CD4-positive, alpha-beta T cell treated with Interleukin-17A for 4 hours (primary cell): ENCODE data around the gene CYP4Z1.
"Not testable (repeated sequence)": the region's sequence is repeated elsewhere in the genome, so short reads cannot be mapped to it uniquely, and the experiment has no call there.

Experiments
- DNase-seq: peaks from one replicate; pipeline ENCODE4 v3.0.0-alpha.2; 2020; ENCODE audit warnings: mixed read lengths

CYP4Z1 gene, protein sequence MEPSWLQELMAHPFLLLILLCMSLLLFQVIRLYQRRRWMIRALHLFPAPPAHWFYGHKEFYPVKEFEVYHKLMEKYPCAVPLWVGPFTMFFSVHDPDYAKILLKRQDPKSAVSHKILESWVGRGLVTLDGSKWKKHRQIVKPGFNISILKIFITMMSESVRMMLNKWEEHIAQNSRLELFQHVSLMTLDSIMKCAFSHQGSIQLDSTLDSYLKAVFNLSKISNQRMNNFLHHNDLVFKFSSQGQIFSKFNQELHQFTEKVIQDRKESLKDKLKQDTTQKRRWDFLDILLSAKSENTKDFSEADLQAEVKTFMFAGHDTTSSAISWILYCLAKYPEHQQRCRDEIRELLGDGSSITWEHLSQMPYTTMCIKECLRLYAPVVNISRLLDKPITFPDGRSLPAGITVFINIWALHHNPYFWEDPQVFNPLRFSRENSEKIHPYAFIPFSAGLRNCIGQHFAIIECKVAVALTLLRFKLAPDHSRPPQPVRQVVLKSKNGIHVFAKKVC

DNA sequence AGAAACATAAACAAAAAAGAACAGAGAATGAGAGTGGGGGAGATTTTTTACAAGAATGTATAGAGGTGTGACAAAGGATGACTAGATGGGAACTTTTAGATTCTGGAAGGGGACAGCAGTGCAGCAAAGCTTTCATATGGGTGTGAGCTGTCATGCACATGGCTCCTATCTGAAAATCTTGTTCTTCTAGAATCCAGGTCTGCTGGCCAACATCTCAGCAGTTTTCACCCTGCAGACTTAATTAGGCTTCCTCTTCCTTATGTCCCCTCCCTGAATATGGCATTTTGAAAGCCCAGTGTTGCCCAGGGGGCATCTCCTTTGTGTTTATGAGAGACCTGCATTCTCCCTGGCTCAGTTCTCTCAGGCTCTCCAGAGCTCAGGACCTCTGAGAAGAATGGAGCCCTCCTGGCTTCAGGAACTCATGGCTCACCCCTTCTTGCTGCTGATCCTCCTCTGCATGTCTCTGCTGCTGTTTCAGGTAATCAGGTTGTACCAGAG, at the start of gene CYP4Z1:
Gene CYP4Z1, plus strand, starts transcription at position 135 of the 498 bp plus-strand sequence. Its CDS starts 260 bp downstream, at position 395.
- DNase-seq, result no peak

DNA sequence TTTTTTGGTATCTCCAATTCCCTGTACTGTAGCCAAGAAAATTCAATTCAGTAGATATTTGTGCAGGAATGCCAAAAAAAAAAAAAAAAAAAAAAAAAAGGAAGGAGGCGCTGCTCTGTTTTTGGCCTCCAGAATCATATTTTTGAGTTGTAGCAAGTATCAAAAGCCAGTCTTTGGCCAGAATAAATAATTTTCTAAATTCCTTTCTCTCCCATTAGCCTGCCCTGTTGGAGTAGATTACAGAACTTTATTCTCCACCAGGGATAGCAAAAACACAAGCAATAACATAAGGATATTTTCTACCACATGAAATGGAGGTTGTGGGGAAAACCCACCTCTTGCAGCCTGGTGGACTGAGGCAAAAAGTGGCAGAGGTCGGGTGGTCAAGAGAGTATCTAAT, 46.0 kb upstream of the CYP4Z1 start:
- no peak for DNase-seq

DNA sequence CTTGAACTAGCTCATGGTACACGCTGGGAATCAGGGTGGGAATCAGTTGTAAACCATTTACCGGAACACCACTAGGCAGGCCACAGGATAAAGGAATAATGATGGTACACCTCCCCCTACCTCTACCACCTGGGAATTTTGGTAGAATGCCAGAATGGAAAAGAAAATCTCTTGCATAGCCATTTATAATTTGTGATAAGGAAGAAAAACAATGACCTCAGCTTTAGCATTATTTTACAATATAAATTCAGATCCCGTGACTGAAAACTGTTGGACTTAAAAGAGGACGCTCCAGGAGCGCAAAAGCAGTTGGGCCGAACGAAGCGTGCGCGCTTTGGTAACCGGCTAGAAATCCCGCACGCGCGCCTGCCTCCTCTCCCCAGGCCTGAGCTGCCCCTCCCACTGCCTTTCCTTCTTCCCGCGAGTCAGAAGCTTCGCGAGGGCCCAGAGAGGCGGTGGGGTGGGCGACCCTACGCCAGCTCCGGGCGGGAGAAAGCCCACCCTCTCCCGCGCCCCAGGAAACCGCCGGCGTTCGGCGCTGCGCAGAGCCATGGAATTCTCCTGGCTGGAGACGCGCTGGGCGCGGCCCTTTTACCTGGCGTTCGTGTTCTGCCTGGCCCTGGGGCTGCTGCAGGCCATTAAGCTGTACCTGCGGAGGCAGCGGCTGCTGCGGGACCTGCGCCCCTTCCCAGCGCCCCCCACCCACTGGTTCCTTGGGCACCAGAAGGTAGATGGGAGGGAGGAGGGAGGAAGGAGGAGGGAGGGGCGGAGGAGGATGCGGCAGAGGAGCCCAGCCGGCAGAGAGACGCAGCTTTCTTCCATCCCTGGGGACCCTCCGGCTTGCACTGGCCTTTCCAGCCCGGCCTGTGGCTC, 43.5 kb upstream of the CYP4Z1 start, which contains the start of gene CYP4X1:
Gene CYP4X1, plus strand, starts transcription at position 402 of the 873 bp plus-strand sequence. Its CDS starts 149 bp downstream, at position 551.
- DNase-seq, result no peak

DNA sequence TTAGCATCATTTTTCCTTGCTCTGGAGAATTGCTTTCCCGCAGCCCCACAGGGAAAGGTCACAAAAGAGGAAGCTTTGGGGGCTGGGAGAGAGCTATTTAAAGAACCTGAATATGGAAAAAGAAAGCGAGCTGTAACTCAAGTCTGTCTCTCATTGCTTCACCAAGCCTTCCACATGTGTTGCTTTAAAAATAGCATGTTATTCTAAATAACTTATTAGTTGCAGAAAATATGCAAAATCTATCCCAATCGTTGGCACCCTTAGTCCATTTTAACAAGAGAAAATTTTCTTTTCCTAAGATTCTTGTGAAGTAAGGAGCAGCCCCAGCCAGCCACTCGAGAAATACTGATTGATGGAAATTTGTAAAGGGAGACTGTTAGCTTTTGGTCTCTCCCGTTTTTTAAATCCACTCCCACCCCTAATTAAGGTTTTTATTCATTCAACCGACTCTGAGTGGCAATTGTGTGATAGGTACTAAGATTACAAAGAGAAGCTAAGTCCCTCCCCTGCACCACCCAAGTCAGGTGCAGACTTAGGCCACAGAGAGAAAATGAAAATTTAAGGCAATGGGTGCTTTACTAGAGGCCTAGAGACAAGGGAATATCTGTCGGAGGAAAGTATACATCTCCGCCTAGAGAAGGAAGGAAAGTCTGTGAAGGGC, 42.8 kb upstream of the CYP4Z1 start:
- DNase-seq, result no peak

DNA sequence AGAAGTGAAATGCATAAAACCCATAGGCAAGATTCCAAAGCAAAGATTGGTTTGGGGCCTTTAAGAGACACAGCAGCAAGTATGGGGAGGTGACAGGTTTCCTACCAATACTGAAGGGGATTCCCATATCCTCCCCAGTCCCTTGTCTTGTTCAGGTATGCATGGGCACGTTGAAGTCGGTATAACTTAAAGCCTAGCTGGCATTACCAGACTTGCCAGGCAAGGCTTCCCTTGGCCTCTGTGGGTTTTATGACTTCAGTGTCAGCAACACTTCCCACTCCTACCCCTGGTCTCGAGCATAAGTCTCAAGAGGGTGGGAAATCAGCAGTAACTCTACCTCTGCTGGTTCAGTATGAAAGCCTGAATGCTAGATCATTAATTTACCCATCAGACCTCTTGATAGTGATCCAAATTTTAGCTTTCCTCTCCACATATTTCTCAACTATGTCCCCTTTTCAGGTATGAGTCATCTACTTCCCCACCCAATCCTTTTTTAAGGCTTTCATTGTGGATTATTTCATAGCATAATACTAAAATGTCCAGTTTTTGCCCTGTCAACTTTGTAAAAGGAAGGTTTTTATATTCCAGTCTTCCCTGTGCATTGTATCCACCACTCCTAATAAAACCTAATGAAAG, 36.7 kb upstream of the CYP4Z1 start:
- DNase-seq, result no peak

DNA sequence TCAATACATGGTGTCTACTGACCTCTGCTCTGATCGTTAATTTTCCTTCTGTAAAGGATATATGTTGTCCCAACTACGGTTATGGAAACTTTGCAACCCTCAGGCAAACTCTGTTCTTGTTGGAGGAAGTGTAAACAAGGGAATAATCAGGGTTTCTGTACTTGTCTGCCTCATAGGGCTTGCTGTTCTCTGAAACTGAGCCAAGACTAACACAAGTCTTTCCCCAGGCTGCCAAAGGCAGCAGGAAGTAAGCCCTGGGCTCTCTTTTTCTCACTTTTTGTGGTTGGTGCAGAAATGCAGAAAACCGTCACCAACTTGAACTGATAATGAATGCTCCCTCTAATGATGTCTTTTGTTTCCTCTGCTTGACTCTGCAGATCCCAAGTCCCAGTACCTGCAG, 36.0 kb upstream of the CYP4Z1 start:
- no peak for DNase-seq

DNA sequence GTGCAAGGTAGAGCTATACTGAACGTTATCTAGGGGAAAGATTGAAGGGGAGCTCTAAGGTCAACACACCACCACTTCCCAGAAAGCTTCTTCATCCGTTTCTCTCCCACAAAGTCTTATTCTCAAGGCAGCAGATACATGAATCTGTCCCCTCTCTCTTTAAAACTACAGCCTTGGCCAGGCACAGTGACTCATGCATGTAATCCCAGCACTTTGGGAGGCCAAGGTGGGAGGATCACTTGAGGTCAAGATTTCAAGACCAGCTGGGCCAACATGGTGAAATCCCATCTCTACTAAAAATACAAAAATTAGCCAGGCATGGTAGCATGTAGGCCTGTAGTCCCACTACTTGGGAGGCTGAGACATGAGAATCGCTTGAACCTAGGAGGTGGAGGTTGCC, 35.4 kb upstream of the CYP4Z1 start:
- DNase-seq, result no peak

DNA sequence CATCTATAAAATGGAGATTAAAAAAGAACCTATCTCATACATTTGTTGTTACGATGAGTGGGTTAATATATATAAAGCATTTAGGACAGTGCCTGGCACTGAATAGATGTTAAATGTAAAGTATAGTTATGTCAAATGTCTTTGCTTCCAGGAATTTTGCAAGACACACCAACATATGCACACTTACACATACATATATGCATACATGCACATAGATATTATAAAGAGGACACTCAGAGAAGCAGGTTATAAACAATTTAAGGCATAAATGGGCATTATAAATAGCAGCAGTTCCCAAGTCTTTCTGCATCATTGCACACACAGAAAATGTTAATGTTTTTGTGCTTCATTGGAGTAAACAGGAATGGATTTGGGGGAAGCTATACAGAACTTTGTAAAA, 30.3 kb upstream of the CYP4Z1 start:
- no peak for DNase-seq

DNA sequence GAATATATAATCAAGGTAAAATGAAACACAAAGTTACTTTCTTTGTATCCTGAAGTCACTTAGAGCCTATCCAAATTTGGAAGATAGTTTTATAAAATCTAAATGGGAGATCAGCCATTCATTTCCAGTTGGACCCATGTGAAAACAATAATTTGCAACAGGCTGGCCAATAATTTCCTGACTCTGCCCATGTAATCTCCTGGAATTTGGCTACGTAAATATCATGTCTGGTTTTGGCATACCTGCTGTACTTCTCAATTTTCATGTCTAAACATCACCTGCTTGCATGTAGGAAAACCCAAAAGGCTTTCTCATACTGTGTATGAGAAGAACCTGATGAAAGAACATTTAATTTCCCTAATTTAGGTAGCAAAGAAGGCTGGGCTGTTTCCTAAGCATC, 7.7 kb upstream of the CYP4Z1 start:
- DNase-seq, result no peak

DNA sequence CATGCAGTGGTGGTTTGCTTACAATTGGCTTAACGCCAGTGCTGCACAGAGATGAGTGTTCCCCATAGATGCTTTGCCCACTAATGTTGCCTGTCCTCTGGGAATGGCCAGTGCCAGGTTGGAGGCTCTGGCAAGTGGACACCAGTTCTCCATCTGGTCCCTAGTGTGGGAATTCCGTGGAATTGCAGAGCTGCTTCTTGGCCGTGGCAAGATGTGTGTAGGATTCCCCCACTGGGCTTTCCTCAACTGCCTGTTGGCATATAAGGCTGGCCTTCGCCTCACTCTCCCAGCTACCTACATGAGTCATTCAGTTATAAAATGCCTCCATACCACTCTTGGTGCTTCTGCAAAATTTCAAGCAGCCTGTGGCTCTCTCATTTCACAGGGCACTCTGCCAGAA, 2.0 kb downstream of the CYP4Z1 start:
- DNase-seq, result not testable (repeated sequence)

DNA sequence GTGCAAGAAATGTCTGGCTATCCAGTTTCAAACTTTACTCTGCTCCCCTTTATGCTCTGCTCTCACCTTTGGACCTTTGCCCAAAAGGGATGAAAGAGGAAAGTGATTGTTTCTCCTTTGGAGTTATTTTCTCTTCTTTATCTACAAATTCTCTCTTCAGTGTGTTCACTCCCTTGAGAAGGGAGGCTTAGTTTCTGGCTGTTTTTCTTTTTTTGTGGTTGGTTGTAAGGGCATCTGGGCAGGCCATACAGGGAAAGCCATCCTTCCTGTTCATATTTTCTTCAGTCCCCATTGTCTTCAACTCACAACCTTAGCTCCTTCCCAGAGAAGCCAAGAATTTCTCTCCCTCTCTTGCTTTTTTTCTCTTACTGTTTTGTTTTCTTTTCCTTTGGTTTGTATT, 2.5 kb downstream of the CYP4Z1 start:
- not testable (repeated sequence) for DNase-seq

DNA sequence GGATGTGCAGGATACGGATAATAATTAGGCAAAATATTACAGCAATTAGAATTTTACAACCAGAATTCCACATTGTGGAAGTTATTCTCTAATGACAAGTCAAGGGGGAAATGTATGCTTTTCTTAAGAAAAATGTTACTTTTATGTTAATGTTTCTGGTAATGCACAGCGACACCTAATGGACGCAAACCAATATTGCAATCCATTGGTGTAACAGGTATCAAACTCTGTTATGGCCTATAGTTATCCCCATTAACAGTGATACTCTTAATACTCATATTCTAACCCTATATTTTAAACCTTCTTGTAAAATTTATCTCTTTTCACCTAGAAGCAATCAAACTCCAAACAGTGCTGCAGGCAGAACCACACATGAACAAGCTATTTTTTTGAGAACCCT, 22.3 kb downstream of the CYP4Z1 start:
- DNase-seq, result peak; percentile 19

DNA sequence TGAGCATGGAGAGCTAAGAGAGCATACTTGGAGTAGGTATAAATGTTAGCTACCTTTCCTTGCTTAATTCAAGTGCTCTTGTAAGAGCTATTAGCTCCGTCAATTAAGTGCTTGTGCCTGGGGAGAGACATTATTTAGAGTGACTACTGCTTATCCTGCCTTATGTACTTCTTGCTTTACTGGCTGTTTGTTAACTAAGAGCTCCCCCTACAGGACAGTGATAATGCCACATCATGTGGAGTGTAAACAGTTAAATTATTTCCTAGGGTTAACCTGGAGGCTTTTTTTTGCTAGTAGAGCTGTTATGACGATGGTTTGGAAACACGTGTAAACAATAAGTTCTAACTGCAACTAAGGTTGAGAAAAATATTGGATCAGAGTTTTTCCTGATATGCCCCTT, 24.4 kb downstream of the CYP4Z1 start:
- not testable (repeated sequence) for DNase-seq

DNA sequence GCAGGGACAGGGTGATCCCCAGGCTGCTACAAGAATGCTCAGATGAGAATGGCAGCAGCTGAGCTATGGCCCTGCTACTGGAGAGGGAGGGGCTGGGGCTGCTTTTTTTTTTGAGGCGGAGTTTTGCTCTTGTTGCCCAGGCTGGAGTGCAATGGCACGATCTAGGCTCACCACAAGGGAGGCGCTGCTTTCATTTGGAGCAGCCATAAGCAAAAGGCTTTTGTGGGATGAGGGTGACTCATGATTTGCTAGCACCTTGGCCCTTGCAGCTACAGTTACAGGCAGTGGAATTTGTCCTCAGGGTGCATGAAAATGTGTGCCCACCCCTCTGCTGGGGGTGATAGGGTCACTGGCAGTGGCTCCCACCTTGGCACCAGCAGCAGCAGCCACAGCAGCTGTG, 37.8 kb downstream of the CYP4Z1 start:
- no peak for DNase-seq

DNA sequence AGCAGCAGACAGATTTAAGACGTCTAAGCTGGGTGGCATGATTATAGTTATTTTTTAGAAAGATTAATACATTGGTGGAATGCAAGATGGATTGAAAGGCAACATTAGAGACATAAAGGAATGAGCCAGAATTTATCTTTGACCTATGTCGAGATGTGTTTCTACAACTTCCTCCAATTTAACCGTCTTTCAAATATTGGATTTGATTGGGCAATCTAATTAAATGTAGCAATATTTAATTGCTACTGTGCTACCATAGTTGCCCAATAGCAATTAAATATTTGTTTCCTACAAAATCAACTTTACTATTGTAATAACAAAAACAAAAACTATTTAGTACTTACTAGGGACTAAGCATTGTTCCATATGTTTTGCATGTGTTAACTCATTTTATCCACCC, 39.8 kb downstream of the CYP4Z1 start:
- no peak for DNase-seq

DNA sequence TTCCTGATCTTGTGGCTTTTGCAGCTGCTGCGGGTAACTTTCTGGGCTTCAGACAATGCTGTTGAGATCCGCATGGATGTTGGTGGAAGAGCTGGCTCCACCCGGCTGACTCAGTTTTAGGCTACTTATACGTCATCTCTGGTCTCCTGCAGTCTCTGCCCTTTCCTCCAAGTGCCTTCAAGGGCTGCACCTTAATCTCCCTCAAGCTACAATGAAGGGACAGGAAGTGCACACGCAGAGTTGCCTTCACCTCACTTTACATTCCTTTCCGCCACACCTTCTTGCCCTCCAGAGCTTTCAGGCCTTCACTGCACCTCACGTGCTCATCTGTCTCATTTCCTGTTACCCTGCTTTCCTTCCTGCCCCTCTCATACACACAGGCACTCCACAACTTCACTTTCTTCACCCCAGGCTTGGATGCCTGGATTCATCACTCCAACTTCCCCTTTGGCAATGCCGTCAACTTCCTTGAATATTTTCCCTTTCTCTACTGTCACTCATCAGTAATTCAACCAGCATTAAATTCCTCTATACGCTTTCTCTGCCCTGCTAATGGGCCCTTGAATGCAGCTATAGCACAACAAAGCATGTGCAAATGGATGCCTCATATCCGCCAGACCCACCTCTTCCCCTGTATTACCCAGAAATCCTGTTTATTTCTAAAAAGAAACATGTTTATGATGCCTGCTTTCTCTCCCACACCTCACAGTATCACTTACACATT, 41.0 kb downstream of the CYP4Z1 start:
- not testable (repeated sequence) for DNase-seq

DNA sequence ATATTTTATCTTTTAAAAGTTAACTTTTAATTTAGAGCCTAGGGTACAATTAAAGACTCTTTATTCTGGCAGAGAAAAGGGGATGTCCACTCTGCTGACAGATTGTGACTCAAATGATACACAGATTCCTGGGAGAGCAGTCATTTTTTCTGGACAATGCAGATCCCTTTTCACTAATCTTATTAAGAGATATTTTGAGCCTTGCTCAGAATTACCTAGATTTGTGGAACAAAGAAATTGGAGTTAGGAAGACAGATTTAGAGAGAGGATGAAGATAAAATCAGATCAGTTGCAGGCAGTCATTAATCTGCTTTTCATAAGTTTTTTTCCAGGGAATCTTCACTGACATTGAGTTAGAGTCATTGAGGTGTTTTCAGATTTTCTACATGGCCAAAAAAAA, 42.5 kb downstream of the CYP4Z1 start:
- DNase-seq, result not testable (repeated sequence)

DNA sequence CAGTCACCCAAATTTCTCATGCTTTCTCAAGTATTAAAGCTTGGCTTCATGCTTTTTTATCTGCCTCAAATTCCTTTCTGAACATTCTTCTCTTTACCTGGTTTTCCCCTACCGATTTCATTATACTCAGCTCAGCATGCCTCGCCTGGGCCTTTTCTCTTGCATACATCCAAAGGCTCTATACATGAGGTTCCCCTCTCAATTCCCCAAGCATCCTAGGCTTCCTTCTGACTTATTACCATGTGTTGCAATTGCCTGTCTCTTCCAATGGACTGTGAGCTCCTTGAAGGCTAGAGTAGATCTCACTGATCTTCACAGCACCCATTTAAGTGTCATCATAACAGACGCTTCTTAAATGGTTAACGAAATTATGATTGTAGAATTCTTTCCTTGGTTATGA, 46.1 kb downstream of the CYP4Z1 start:
- no peak for DNase-seq

DNA sequence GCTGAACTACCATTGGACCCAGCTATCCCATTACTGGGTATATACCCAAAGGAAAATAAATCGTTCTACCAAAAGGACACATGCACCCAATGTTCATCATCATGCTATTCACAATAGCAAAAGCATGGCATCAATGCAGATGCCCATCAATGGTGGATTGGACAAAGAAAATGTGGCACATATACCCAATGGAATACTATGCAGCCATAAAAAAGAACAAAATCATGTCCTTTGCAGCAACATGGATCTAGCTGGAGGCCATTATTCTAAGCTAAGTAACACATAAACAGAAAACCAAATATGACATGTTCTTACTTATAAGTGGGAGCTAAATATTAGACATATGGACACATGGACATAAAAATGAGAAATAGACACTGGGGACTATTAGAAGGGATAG, 54.0 kb downstream of the CYP4Z1 start:
- DNase-seq, result not testable (repeated sequence)

DNA sequence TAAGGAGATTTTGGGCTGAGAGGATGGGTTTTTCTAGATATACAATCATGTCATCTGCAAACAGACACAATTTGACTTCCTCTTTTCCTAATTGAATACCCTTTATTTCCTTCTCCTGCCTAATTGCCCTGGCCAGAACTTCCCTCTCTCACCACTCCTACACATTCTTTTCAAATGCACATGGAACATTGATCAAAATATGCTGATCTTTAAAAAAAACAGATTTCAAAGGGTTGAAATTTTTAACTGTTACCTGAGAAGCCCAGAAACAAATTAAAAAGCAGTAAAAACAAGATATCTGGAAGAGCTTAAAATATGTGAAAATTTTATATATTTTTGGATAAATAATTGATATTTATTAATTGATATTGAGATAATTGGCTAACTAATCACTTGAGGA, 57.8 kb downstream of the CYP4Z1 start:
- DNase-seq, result not testable (repeated sequence)

DNA sequence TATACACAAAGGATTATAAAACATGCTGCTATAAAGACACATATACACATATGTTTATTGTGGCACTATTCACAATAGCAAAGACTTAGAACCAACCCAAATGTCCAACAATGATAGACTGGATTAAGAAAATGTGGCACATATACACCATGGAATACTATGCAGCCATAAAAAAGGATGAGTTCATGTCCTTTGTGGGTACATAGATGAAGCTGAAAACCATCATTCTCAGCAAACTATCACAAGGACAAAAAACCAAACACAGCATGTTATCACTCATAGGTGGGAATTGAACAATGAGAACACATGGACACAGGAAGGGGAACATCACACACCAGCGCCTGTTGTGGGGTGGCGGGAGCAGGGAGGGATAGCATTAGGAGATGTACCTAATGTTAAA, 60.0 kb downstream of the CYP4Z1 start:
- not testable (repeated sequence) for DNase-seq

DNA sequence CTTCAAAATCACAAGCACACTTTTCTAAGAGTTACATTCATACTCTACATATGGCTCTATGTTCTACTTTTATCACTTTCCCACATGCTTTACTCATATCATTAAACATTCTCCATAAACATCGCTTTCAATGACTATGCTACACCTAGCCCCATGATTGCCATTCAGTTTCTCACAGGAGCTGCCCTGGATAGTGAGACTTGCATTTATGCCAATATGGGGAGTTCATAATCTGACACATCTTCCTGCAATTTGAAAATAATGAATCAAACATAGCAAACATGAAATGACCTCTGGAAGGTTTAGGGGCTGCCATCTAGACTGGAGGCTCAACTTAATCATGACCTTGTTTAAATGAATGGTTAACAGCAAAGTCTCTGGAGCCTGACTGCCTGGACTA, 61.2 kb downstream of the CYP4Z1 start:
- DNase-seq, result no peak
